ENCODE data around the gene GGACT. TPM values are rescaled to one million over a fixed set of nuclear protein-coding genes. Genes with fewer than 3 reads are reported as not detected.

Gene GGACT
- total RNA-seq, 2 donors from 2014 or later: 2.7 to 6.6 TPM

DNA sequence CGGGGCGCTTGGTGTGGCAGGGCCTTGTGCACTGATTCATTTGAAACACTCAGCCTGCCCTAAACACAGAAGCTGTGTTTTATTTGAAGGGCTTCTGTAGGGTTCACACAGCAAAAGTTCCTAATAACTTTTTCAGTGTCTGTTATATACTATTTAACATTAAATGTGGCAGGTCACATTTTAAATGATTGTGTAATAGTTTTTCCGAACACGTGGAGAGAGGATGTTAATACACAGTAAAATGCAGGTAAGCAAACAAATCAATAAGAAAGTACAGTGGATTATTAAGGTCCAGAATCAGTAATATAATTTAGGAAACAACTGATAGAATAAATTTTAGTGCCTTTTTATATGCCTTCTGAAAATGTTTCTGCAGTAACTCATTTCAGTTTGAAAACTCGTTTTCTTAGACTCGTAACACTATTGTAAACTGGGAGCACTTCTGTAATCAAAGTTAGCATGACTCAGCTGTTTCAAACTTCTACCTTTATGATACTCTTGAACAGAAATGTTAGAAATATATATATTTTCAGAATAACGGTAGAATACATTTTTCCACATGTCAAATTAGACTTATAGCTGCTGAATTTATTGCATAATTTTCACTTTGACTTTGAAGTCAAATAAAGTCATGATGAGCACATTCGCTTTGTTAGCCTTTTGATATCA lies 70.1 kb downstream of the GGACT start:
- Histone ChIP-seq H3K9me3 (ENCODE audit: control insufficient read depth, low read length) (no peaks in the 10 kb centered on the region), H3K4me1 (ENCODE audit: control insufficient read depth, insufficient read depth, low read length) (no peaks in the 10 kb centered on the region), H3K9ac (ENCODE audit: extremely low read depth, low read length, poor library complexity, severe bottlenecking) (no peak overlapping the region), H3K27me3 (ENCODE audit: control insufficient read depth, insufficient read depth, low read length, poor library complexity, severe bottlenecking) (no peaks in the 10 kb centered on the region), H3K36me3 (ENCODE audit: control insufficient read depth, insufficient read depth, low read length) (peaks cover 13% of the 10 kb centered on the region), H3K27ac (ENCODE audit: low read depth, low read length) (no peak overlapping the region), H3K4me3 (ENCODE audit: low read length) (no peak overlapping the region)
- 96% methylated on average over 6 to 8 of the region's 8 CpGs for WGBS, 2 experiments (ENCODE audit: insufficient coverage in 1 of 2, insufficient read length in 1 of 2)
- H3K4me1 Mint-ChIP-seq: peaks cover 34% of the 10 kb centered on the region
- TF ChIP-seq, protein P1, sequence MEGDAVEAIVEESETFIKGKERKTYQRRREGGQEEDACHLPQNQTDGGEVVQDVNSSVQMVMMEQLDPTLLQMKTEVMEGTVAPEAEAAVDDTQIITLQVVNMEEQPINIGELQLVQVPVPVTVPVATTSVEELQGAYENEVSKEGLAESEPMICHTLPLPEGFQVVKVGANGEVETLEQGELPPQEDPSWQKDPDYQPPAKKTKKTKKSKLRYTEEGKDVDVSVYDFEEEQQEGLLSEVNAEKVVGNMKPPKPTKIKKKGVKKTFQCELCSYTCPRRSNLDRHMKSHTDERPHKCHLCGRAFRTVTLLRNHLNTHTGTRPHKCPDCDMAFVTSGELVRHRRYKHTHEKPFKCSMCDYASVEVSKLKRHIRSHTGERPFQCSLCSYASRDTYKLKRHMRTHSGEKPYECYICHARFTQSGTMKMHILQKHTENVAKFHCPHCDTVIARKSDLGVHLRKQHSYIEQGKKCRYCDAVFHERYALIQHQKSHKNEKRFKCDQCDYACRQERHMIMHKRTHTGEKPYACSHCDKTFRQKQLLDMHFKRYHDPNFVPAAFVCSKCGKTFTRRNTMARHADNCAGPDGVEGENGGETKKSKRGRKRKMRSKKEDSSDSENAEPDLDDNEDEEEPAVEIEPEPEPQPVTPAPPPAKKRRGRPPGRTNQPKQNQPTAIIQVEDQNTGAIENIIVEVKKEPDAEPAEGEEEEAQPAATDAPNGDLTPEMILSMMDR (conservative IDR thresholded peaks at IDR 0.05): no peak
- H3K4me3 Mint-ChIP-seq: no peak overlapping the region
- no peak for DNase-seq
- peaks cover 18% of the 10 kb centered on the region for H3K36me3 Mint-ChIP-seq (ENCODE audit: low read depth)
- no peaks in the 10 kb centered on the region for H3K9me3 Mint-ChIP-seq
- no peaks in the 10 kb centered on the region for H3K27me3 Mint-ChIP-seq (ENCODE audit: insufficient read depth)
- H3K27ac Mint-ChIP-seq: peak overlapping the region; percentile 9

DNA sequence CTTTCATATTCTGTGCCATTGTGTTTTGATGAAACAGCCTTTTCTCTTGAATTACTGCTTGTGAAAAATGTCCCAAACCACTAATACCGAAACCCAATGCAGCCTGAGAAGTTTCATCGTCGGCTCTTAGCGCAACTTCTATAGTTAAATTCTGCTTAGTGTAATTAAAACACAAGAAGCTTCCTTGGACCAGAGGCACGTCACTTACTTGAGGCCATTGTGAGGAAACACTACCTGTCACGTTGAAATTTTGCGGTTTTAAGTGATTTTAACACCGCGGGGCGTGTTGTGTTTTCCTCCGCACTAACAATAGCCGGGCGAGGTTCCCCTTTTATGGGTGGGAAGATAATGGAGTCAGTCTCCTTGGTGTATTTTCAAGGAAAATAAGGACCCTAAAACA lies 70.9 kb downstream of the GGACT start:
- peaks cover 12% of the 10 kb centered on the region for H3K36me3 ChIP-seq (ENCODE audit: control insufficient read depth, insufficient read depth, low read length)
- peaks cover 39% of the 10 kb centered on the region for H3K4me1 Mint-ChIP-seq
- H3K27me3 ChIP-seq (ENCODE audit: control insufficient read depth, insufficient read depth, low read length, poor library complexity, severe bottlenecking): no peaks in the 10 kb centered on the region
- H3K36me3 Mint-ChIP-seq (ENCODE audit: low read depth): peaks cover 15% of the 10 kb centered on the region
- no peak overlapping the region for H3K27ac Mint-ChIP-seq
- no peaks in the 10 kb centered on the region for H3K4me1 ChIP-seq (ENCODE audit: control insufficient read depth, insufficient read depth, low read length)
- H3K4me3 ChIP-seq (ENCODE audit: low read length): no peak overlapping the region
- H3K9ac ChIP-seq (ENCODE audit: extremely low read depth, low read length, poor library complexity, severe bottlenecking): no peak overlapping the region
- no peaks in the 10 kb centered on the region for H3K9me3 Mint-ChIP-seq
- DNase-seq: peak; percentile 39
- H3K27me3 Mint-ChIP-seq (ENCODE audit: insufficient read depth): no peaks in the 10 kb centered on the region
- WGBS, 2 experiments (ENCODE audit: insufficient coverage in 1 of 2, insufficient read length in 1 of 2): 86 to 93% methylated on average over 10 to 13 of the region's 13 CpGs
- TF ChIP-seq, protein P1 (conservative IDR thresholded peaks at IDR 0.05): no peak
- no peak overlapping the region for H3K4me3 Mint-ChIP-seq
- H3K9me3 ChIP-seq (ENCODE audit: control insufficient read depth, low read length): no peaks in the 10 kb centered on the region
- H3K27ac ChIP-seq (ENCODE audit: low read depth, low read length): no peak overlapping the region

DNA sequence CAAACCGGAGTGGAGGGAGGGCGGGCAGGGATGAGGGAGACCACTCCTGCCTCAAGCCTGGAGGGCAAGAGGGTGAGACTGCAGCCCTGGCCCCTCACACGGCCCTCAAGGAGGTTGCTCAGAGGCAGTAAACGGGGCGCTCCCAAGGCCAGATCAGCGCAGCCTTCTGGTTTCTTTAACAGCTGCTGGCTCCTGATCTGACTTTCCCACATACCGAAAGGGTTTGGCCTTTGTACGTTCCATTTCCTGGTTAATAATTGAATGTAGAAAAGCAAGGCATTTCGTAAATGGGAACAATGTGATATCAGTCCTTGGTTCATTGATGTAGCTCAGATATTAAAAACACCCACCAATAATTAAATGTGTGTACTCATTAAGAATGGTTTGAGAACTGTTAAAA lies 71.5 kb downstream of the GGACT start:
- H3K4me3 Mint-ChIP-seq: no peak overlapping the region
- Histone ChIP-seq H3K27me3 (ENCODE audit: control insufficient read depth, insufficient read depth, low read length, poor library complexity, severe bottlenecking) (no peaks in the 10 kb centered on the region), H3K9me3 (ENCODE audit: control insufficient read depth, low read length) (no peaks in the 10 kb centered on the region), H3K9ac (ENCODE audit: extremely low read depth, low read length, poor library complexity, severe bottlenecking) (no peak overlapping the region), H3K4me3 (ENCODE audit: low read length) (no peak overlapping the region), H3K4me1 (ENCODE audit: control insufficient read depth, insufficient read depth, low read length) (no peaks in the 10 kb centered on the region), H3K27ac (ENCODE audit: low read depth, low read length) (no peak overlapping the region), H3K36me3 (ENCODE audit: control insufficient read depth, insufficient read depth, low read length) (peaks cover 12% of the 10 kb centered on the region)
- TF ChIP-seq, protein P1 (conservative IDR thresholded peaks at IDR 0.05): no peak
- DNase-seq: peak; percentile 46
- no peaks in the 10 kb centered on the region for H3K9me3 Mint-ChIP-seq
- 92 to 93% methylated on average over 2 to 8 of the region's 9 CpGs for WGBS, 2 experiments (ENCODE audit: insufficient coverage in 1 of 2, insufficient read length in 1 of 2)
- peaks cover 39% of the 10 kb centered on the region for H3K4me1 Mint-ChIP-seq
- no peak overlapping the region for H3K27ac Mint-ChIP-seq
- no peaks in the 10 kb centered on the region for H3K27me3 Mint-ChIP-seq (ENCODE audit: insufficient read depth)
- peaks cover 18% of the 10 kb centered on the region for H3K36me3 Mint-ChIP-seq (ENCODE audit: low read depth)

All from endodermal cell (in vitro differentiated cells).